Measurements from ENCODE around the gene JARID2.

GRCh38 chr6:15483060-15483459, 237.2 kb downstream of the JARID2 start:
- TF ChIP-seq CTCF (IDR thresholded peaks at IDR 0.05) = no peak
- no peak for TF ChIP-seq POLR2A (IDR thresholded peaks at IDR 0.05)

Measured in thyroid gland (tissue), 4 donors.